ENCODE data around the gene C5orf22.
"Not testable (repeated sequence)": the region's sequence is repeated elsewhere in the genome, so short reads cannot be mapped to it uniquely, and the experiment has no call there.

C5orf22 gene

GRCh38 chr5:31531888-31532547 is at the start of gene C5orf22, which contains the start of gene DROSHA:
Gene C5orf22, plus strand, starts transcription at chr5:31532301. Its CDS starts 92 bp downstream, at chr5:31532393.
Gene DROSHA, minus strand, starts transcription at chr5:31532093. Its CDS starts 3,034 bp downstream, at chr5:31529059.
- peak; percentile 88 to 90 for DNase-seq

GRCh38 chr5:31485376-31486207 is 46.5 kb upstream of the C5orf22 start:
- DNase-seq: no peak

- no peak for DNase-seq
Measured at GRCh38 chr5:31486441-31486840, 45.7 kb upstream of the C5orf22 start.

GRCh38 chr5:31487506-31487905 is 44.6 kb upstream of the C5orf22 start:
- no peak for DNase-seq

- DNase-seq: no peak
Measured at GRCh38 chr5:31492869-31493268, 39.2 kb upstream of the C5orf22 start.

- no peak for DNase-seq
Measured at GRCh38 chr5:31495336-31495735, 36.8 kb upstream of the C5orf22 start.

GRCh38 chr5:31496301-31496700 is 35.8 kb upstream of the C5orf22 start:
- DNase-seq: no peak

- no peak for DNase-seq
Measured at GRCh38 chr5:31496891-31497290, 35.2 kb upstream of the C5orf22 start.

GRCh38 chr5:31500256-31500655 is 31.8 kb upstream of the C5orf22 start:
- DNase-seq: no peak

GRCh38 chr5:31502506-31502905 is 29.6 kb upstream of the C5orf22 start:
- DNase-seq: no peak

GRCh38 chr5:31504529-31504928 is 27.6 kb upstream of the C5orf22 start:
- no peak for DNase-seq

- DNase-seq: no peak
Measured at GRCh38 chr5:31511305-31511704, 20.8 kb upstream of the C5orf22 start.

GRCh38 chr5:31516802-31517201 is 15.3 kb upstream of the C5orf22 start:
- no peak for DNase-seq

GRCh38 chr5:31523041-31523440 is 9.1 kb upstream of the C5orf22 start:
- DNase-seq: no peak

- DNase-seq: no peak
Measured at GRCh38 chr5:31530541-31531265, 1.4 kb upstream of the C5orf22 start.

GRCh38 chr5:31531543-31531887 is 586 bp upstream of the C5orf22 start:
- no peak for DNase-seq

GRCh38 chr5:31534527-31535046 is 2.5 kb downstream of the C5orf22 start:
- DNase-seq: no peak

- DNase-seq: no peak
Measured at GRCh38 chr5:31536873-31537272, 4.8 kb downstream of the C5orf22 start.

GRCh38 chr5:31537349-31537748 is 5.2 kb downstream of the C5orf22 start:
- no peak for DNase-seq

- DNase-seq: no peak
Measured at GRCh38 chr5:31537851-31538250, 5.8 kb downstream of the C5orf22 start.

GRCh38 chr5:31549114-31549513 is 17.0 kb downstream of the C5orf22 start:
- not testable (repeated sequence) for DNase-seq

GRCh38 chr5:31551878-31552277 is 19.8 kb downstream of the C5orf22 start:
- no peak for DNase-seq

- DNase-seq: no peak
Measured at GRCh38 chr5:31553863-31554262, 21.8 kb downstream of the C5orf22 start.
